NAMALWA (cell line): Measurements from ENCODE around the gene SRRM1.
A peak's percentile ranks its signal among the peaks of the same experiment; 100 is the strongest.
"Not testable (repeated sequence)": the region's sequence is repeated elsewhere in the genome, so short reads cannot be mapped to it uniquely, and the experiment has no call there.

Source experiments
- DNase-seq: peaks from one replicate; pipeline ENCODE4 v3.0.0-alpha.2; 2015; ENCODE audit warnings: low spot score

The SRRM1 gene

GRCh38 chr1:24643363-24644099 lies 429 bp downstream of the SRRM1 start:
- DNase-seq = peak; percentile 49

- peak; percentile 47 for DNase-seq
Measured at GRCh38 chr1:24644100-24644384, 940 bp downstream of the SRRM1 start.

GRCh38 chr1:24648919-24649318 lies 5.8 kb downstream of the SRRM1 start:
- DNase-seq = no peak

- DNase-seq = no peak
Measured at GRCh38 chr1:24652382-24652781, 9.3 kb downstream of the SRRM1 start.

- DNase-seq = no peak
Measured at GRCh38 chr1:24654010-24654409, 10.9 kb downstream of the SRRM1 start.

GRCh38 chr1:24656046-24656445 lies 12.9 kb downstream of the SRRM1 start:
- no peak for DNase-seq

- no peak for DNase-seq
Measured at GRCh38 chr1:24657781-24658180, 14.7 kb downstream of the SRRM1 start.

- no peak for DNase-seq
Measured at GRCh38 chr1:24659166-24659904, 16.2 kb downstream of the SRRM1 start.

- DNase-seq = no peak
Measured at GRCh38 chr1:24659993-24660665, 17.0 kb downstream of the SRRM1 start.

GRCh38 chr1:24664507-24665033 lies 21.5 kb downstream of the SRRM1 start:
- no peak for DNase-seq

GRCh38 chr1:24666794-24667193 lies 23.7 kb downstream of the SRRM1 start:
- no peak for DNase-seq

- not testable (repeated sequence) for DNase-seq
Measured at GRCh38 chr1:24671372-24671771, 28.3 kb downstream of the SRRM1 start.

GRCh38 chr1:24672686-24673085 lies 29.6 kb downstream of the SRRM1 start:
- DNase-seq = not testable (repeated sequence)

GRCh38 chr1:24673341-24673740 lies 30.2 kb downstream of the SRRM1 start:
- no peak for DNase-seq

- DNase-seq = not testable (repeated sequence)
Measured at GRCh38 chr1:24678421-24678820, 35.3 kb downstream of the SRRM1 start.

- no peak for DNase-seq
Measured at GRCh38 chr1:24679725-24680124, 36.6 kb downstream of the SRRM1 start.

- no peak for DNase-seq
Measured at GRCh38 chr1:24683713-24684162, 40.6 kb downstream of the SRRM1 start.

- no peak for DNase-seq
Measured at GRCh38 chr1:24688033-24688432, 44.9 kb downstream of the SRRM1 start.

- peak; percentile 81 for DNase-seq
Measured at GRCh38 chr1:24688621-24689195, 45.6 kb downstream of the SRRM1 start.

GRCh38 chr1:24691051-24691450 lies 47.9 kb downstream of the SRRM1 start:
- no peak for DNase-seq

- DNase-seq = no peak
Measured at GRCh38 chr1:24692351-24692980, 49.4 kb downstream of the SRRM1 start.

GRCh38 chr1:24693827-24694379 lies 50.8 kb downstream of the SRRM1 start:
- no peak for DNase-seq
